HepG2 (cell line): Measurements from ENCODE around the gene STXBP4.

ENCODE experiments used
- AKAP8 ChIP-seq: sonication (generic); formaldehyde crosslinking; IDR thresholded peaks from 2 replicates; pipeline ENCODE4 v1.5.1; 2020; ENCODE audit warnings: mild to moderate bottlenecking, missing genetic modification reagents
- CBX2 ChIP-seq, 2 experiments: fragments of 200-600 bp in 1 of 2; sonication (generic); formaldehyde crosslinking in 1 of 2; IDR thresholded peaks; 2 replicates each; pipeline versions ENCODE4 v1.7.0 to v1.8.1; 2018 to 2022; ENCODE audit warnings: low read depth in 2 of 2, low read length in 1 of 2, mild to moderate bottlenecking in 1 of 2, missing genetic modification reagents in 1 of 2
- HMGXB4 ChIP-seq, 2 experiments: sonication (generic) in 1 of 2; formaldehyde crosslinking in 1 of 2; IDR thresholded peaks; 2 replicates each; pipeline versions ENCODE4 v1.4.0 to v1.6.1; 2018 to 2020; ENCODE audit warnings: missing genetic modification reagents in 2 of 2, borderline replicate concordance in 1 of 2, low read depth in 1 of 2, mild to moderate bottlenecking in 1 of 2, missing biosample characterization in 1 of 2
- MAX ChIP-seq: IDR thresholded peaks from 2 replicates; pipeline ENCODE4 v1.6.1; 2012; ENCODE audit warnings: inconsistent platforms
- MZF1 ChIP-seq: sonication (generic); formaldehyde crosslinking; IDR thresholded peaks from 2 replicates; pipeline ENCODE4 v1.8.1; 2023; ENCODE audit warnings: mild to moderate bottlenecking, missing genetic modification reagents, borderline replicate concordance
- NR2C2 ChIP-seq: sonication (generic); formaldehyde crosslinking; IDR thresholded peaks from 2 replicates; pipeline ENCODE4 v1.4.0; 2020; ENCODE audit warnings: missing genetic modification reagents, mild to moderate bottlenecking, moderate library complexity, borderline replicate concordance
- USF2 ChIP-seq, 2 experiments: sonication (generic) in 1 of 2; formaldehyde crosslinking in 1 of 2; IDR thresholded peaks; 2 replicates each; pipeline versions ENCODE4 v1.5.1 to v1.6.1; 2011 to 2020; ENCODE audit warnings: borderline replicate concordance in 1 of 2, low read depth in 1 of 2, low read length in 1 of 2, mild to moderate bottlenecking in 1 of 2, missing genetic modification reagents in 1 of 2, moderate library complexity in 1 of 2
- ZBTB20 ChIP-seq: sonication (generic); formaldehyde crosslinking; IDR thresholded peaks from 2 replicates; pipeline ENCODE4 v1.8.1; 2023; ENCODE audit warnings: missing genetic modification reagents, low read depth, mild to moderate bottlenecking, borderline replicate concordance
- ZBTB33 ChIP-seq: sonication (generic); formaldehyde crosslinking; IDR thresholded peaks from 2 replicates; pipeline ENCODE4 v1.4.0; 2020; ENCODE audit warnings: missing genetic modification reagents
- ZMAT5 ChIP-seq: sonication (generic); formaldehyde crosslinking; IDR thresholded peaks from 2 replicates; pipeline ENCODE4 v1.5.0; 2020; ENCODE audit warnings: mild to moderate bottlenecking, low read depth, missing genetic modification reagents, borderline replicate concordance
- TF ChIP-seq, protein P1 (sequence below): sonication (generic); formaldehyde crosslinking; IDR thresholded peaks from 2 replicates; pipeline ENCODE4 v1.5.0; 2020; ENCODE audit warnings: mild to moderate bottlenecking, missing genetic modification reagents, moderate library complexity
- TF ChIP-seq, protein P2 (sequence below): sonication (generic); formaldehyde crosslinking; IDR thresholded peaks from 2 replicates; pipeline ENCODE4 v1.4.0; 2020; ENCODE audit warnings: missing genetic modification reagents

GRCh38 chr17:54945671-54946070 is 22.9 kb upstream of the STXBP4 start:
- no peak for TF ChIP-seq ZMAT5 (CRISPR knock-in tag)
- TF ChIP-seq CBX2 (IDR thresholded peaks at IDR 0.05; ENCODE audit: low read depth, low read length): no peak
- TF ChIP-seq CBX2 (CRISPR knock-in tag; IDR thresholded peaks at IDR 0.05; ENCODE audit: low read depth): no peak
- no peak for TF ChIP-seq HMGXB4 (CRISPR knock-in tag; IDR thresholded peaks at IDR 0.05; ENCODE audit: borderline replicate concordance in 1 of 2, low read depth in 1 of 2)
- TF ChIP-seq USF2 (IDR thresholded peaks at IDR 0.05; ENCODE audit: low read depth, low read length): no peak
- no peak for TF ChIP-seq USF2 (CRISPR knock-in tag; IDR thresholded peaks at IDR 0.05; ENCODE audit: borderline replicate concordance)
- TF ChIP-seq MZF1 (CRISPR knock-in tag): no peak
- TF ChIP-seq, protein P1, sequence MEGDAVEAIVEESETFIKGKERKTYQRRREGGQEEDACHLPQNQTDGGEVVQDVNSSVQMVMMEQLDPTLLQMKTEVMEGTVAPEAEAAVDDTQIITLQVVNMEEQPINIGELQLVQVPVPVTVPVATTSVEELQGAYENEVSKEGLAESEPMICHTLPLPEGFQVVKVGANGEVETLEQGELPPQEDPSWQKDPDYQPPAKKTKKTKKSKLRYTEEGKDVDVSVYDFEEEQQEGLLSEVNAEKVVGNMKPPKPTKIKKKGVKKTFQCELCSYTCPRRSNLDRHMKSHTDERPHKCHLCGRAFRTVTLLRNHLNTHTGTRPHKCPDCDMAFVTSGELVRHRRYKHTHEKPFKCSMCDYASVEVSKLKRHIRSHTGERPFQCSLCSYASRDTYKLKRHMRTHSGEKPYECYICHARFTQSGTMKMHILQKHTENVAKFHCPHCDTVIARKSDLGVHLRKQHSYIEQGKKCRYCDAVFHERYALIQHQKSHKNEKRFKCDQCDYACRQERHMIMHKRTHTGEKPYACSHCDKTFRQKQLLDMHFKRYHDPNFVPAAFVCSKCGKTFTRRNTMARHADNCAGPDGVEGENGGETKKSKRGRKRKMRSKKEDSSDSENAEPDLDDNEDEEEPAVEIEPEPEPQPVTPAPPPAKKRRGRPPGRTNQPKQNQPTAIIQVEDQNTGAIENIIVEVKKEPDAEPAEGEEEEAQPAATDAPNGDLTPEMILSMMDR: no peak
- no peak for TF ChIP-seq AKAP8
- no peak for TF ChIP-seq MAX
- TF ChIP-seq NR2C2 (CRISPR knock-in tag): no peak
- no peak for TF ChIP-seq ZBTB33
- TF ChIP-seq ZBTB20: no peak
- TF ChIP-seq, protein P2, sequence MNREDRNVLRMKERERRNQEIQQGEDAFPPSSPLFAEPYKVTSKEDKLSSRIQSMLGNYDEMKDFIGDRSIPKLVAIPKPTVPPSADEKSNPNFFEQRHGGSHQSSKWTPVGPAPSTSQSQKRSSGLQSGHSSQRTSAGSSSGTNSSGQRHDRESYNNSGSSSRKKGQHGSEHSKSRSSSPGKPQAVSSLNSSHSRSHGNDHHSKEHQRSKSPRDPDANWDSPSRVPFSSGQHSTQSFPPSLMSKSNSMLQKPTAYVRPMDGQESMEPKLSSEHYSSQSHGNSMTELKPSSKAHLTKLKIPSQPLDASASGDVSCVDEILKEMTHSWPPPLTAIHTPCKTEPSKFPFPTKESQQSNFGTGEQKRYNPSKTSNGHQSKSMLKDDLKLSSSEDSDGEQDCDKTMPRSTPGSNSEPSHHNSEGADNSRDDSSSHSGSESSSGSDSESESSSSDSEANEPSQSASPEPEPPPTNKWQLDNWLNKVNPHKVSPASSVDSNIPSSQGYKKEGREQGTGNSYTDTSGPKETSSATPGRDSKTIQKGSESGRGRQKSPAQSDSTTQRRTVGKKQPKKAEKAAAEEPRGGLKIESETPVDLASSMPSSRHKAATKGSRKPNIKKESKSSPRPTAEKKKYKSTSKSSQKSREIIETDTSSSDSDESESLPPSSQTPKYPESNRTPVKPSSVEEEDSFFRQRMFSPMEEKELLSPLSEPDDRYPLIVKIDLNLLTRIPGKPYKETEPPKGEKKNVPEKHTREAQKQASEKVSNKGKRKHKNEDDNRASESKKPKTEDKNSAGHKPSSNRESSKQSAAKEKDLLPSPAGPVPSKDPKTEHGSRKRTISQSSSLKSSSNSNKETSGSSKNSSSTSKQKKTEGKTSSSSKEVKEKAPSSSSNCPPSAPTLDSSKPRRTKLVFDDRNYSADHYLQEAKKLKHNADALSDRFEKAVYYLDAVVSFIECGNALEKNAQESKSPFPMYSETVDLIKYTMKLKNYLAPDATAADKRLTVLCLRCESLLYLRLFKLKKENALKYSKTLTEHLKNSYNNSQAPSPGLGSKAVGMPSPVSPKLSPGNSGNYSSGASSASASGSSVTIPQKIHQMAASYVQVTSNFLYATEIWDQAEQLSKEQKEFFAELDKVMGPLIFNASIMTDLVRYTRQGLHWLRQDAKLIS (CRISPR knock-in tag): no peak
